Fibroblast of mammary gland (primary cell): ENCODE results near the gene TTC3.

Experiments used
- DNase-seq: peaks from one replicate; pipeline ENCODE4 v3.0.0-alpha.2; 2010; ENCODE audit warnings: low read depth
- H3K4me3 ChIP-seq: 2 replicates; pipeline ENCODE4 v1.5.1; 2011; ENCODE audit warnings: low read depth, mild to moderate bottlenecking, low read length, moderate library complexity; ENCODE audit not compliant: control insufficient read depth
- TF ChIP-seq, protein P1 (sequence below): conservative IDR thresholded peaks from 2 replicates; pipeline ENCODE4 v1.5.1; 2011; ENCODE audit warnings: low read depth, low read length, inconsistent platforms; ENCODE audit not compliant: control insufficient read depth, insufficient read depth

TTC3 gene

DNA sequence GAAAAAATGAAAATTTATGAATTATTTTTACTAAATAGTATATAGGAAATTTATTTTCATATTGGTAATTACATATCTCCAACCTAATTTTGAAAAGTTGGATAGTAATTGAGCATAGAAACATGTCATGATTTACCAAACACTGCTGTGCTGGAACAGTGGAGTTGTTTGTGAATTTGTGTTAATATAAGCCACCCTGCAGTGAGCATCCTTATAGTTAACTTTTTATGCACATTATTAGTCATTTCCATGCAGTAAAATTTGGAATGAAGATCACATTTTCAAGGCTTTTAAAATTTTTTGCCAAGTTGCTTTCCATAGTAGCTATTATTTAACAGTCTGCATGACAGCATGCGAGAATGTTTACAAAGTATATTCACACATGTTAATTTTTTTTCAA, 115.8 kb downstream of the TTC3 start:
- H3K4me3 ChIP-seq: no peak overlapping the region
- TF ChIP-seq, protein P1, sequence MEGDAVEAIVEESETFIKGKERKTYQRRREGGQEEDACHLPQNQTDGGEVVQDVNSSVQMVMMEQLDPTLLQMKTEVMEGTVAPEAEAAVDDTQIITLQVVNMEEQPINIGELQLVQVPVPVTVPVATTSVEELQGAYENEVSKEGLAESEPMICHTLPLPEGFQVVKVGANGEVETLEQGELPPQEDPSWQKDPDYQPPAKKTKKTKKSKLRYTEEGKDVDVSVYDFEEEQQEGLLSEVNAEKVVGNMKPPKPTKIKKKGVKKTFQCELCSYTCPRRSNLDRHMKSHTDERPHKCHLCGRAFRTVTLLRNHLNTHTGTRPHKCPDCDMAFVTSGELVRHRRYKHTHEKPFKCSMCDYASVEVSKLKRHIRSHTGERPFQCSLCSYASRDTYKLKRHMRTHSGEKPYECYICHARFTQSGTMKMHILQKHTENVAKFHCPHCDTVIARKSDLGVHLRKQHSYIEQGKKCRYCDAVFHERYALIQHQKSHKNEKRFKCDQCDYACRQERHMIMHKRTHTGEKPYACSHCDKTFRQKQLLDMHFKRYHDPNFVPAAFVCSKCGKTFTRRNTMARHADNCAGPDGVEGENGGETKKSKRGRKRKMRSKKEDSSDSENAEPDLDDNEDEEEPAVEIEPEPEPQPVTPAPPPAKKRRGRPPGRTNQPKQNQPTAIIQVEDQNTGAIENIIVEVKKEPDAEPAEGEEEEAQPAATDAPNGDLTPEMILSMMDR: no peak
- DNase-seq: no peak

- DNase-seq: no peak
- TF ChIP-seq, protein P1: no peak
Measured at GRCh38 chr21:37192019-37192418, 119.0 kb downstream of the TTC3 start.

GRCh38 chr21:37193006-37193405, 120.0 kb downstream of the TTC3 start:
- TF ChIP-seq, protein P1: no peak
- no peak for DNase-seq
- no peak overlapping the region for H3K4me3 ChIP-seq

More at GRCh38 chr21:37192019-37192418, 119.0 kb downstream of the TTC3 start:
- no peak overlapping the region for H3K4me3 ChIP-seq

- no peak for DNase-seq
- TF ChIP-seq, protein P1: no peak
- H3K4me3 ChIP-seq: no peak overlapping the region
Measured at GRCh38 chr21:37193676-37194075, 120.6 kb downstream of the TTC3 start.

- TF ChIP-seq, protein P1: no peak
- no peak overlapping the region for H3K4me3 ChIP-seq
- no peak for DNase-seq
Measured at GRCh38 chr21:37195059-37195458, 122.0 kb downstream of the TTC3 start.

DNA sequence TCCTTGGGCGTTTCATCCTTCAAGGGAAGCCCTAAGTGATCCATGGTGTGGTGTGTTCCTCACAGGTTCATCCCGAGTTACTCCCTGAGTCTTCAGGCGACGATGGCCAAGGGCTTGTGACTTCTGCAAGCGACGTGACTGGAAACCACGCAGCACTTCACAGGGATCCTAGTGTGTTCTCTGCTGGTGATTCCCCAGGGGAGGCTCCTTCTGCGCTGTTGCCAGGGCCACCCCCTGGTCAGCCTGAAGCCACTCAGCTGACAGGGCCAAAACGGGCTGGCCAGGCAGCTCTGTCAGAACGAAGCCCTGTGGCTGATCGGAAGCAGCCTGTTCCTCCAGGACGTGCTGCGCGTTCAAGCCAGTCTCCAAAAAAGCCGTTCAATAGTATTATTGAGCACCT, 122.6 kb downstream of the TTC3 start:
- no peak overlapping the region for H3K4me3 ChIP-seq
- TF ChIP-seq, protein P1: no peak

DNA sequence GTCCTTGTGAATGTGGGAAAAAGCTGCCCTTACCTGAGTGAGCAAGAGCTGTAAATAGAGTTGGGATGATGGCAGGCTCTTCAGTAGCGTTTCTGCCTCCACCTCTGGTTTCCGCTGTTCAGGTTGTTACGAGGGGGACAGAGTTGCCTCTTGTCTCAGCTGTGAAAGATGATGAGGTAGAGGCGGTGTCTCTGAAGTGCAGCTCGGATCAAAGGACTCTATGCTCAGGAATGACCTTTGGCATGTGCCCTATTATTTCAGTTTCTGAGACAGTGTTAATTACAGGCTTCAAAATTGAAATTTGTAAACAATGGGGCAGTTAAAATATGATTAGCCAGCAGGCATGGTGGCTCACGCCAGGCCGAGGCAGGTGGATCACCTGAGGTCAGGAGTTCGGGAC, 123.8 kb downstream of the TTC3 start:
- TF ChIP-seq, protein P1: no peak
- no peak for DNase-seq
- H3K4me3 ChIP-seq: no peak overlapping the region

More for the DNA sequence above, 122.6 kb downstream of the TTC3 start:
- DNase-seq: no peak
